WTC11 (cell line): ENCODE measurements around the gene CNR2.

Source experiments
- ELF4 ChIP-seq: sonication (generic); formaldehyde crosslinking; IDR thresholded peaks from 2 replicates; pipeline ENCODE4 v1.8.1; 2022; ENCODE audit warnings: low read depth, mild to moderate bottlenecking, moderate library complexity, missing genetic modification reagents
- RELA ChIP-seq: sonication (generic); formaldehyde crosslinking; IDR thresholded peaks from 2 replicates; pipeline ENCODE4 v1.8.1; 2022; ENCODE audit warnings: missing genetic modification reagents, mild to moderate bottlenecking, borderline replicate concordance
- SMAD4 ChIP-seq: sonication (generic); formaldehyde crosslinking; IDR thresholded peaks from 2 replicates; pipeline ENCODE4 v1.8.0; 2022; ENCODE audit warnings: mild to moderate bottlenecking, missing genetic modification reagents
- SP1 ChIP-seq: sonication (generic); formaldehyde crosslinking; conservative IDR thresholded peaks from 2 replicates; pipeline ENCODE4 v1.8.1; 2022; ENCODE audit warnings: missing genetic modification reagents
- TCF7 ChIP-seq: sonication (generic); formaldehyde crosslinking; IDR thresholded peaks from 2 replicates; pipeline ENCODE4 v1.8.0; 2022; ENCODE audit warnings: mild to moderate bottlenecking, low read depth, missing genetic modification reagents, moderate library complexity
- ZBTB21 ChIP-seq: sonication (generic); formaldehyde crosslinking; IDR thresholded peaks from 2 replicates; pipeline ENCODE4 v1.8.1; 2023; ENCODE audit warnings: mild to moderate bottlenecking, missing genetic modification reagents, borderline replicate concordance
- ZNF423 ChIP-seq: fragments of 250-450 bp; sonication (Bioruptor Pico); IDR thresholded peaks from 2 replicates; pipeline ENCODE4 v2.1.2; 2022; ENCODE audit warnings: mild to moderate bottlenecking, moderate library complexity
- TF ChIP-seq, protein P1 (sequence below): sonication (generic); formaldehyde crosslinking; IDR thresholded peaks from 2 replicates; pipeline ENCODE4 v1.8.0; 2022; ENCODE audit warnings: mild to moderate bottlenecking, missing genetic modification reagents
- TF ChIP-seq, protein P2 (sequence below): sonication (generic); formaldehyde crosslinking; IDR thresholded peaks from 2 replicates; pipeline ENCODE4 v1.8.0; 2023; ENCODE audit warnings: mild to moderate bottlenecking, missing genetic modification reagents
- TF ChIP-seq, protein P3 (sequence below): fragments of 200-600 bp; IDR thresholded peaks from 2 replicates; pipeline ENCODE4 v1.8.0; 2022; ENCODE audit warnings: antibody characterized with exemption
- TF ChIP-seq, protein P4 (sequence below): sonication (generic); formaldehyde crosslinking; IDR thresholded peaks from 2 replicates; pipeline ENCODE4 v1.8.0; 2023; ENCODE audit warnings: missing genetic modification reagents, mild to moderate bottlenecking, borderline replicate concordance
- TF ChIP-seq, protein P5 (sequence below): sonication (generic); formaldehyde crosslinking; IDR thresholded peaks from 2 replicates; pipeline ENCODE4 v1.8.1; 2023; ENCODE audit warnings: mild to moderate bottlenecking, missing genetic modification reagents, moderate library complexity
- TF ChIP-seq, protein P6 (sequence below): sonication (generic); formaldehyde crosslinking; IDR thresholded peaks from 2 replicates; pipeline ENCODE4 v1.8.1; 2023; ENCODE audit warnings: mild to moderate bottlenecking, moderate library complexity, missing genetic modification reagents

DNA sequence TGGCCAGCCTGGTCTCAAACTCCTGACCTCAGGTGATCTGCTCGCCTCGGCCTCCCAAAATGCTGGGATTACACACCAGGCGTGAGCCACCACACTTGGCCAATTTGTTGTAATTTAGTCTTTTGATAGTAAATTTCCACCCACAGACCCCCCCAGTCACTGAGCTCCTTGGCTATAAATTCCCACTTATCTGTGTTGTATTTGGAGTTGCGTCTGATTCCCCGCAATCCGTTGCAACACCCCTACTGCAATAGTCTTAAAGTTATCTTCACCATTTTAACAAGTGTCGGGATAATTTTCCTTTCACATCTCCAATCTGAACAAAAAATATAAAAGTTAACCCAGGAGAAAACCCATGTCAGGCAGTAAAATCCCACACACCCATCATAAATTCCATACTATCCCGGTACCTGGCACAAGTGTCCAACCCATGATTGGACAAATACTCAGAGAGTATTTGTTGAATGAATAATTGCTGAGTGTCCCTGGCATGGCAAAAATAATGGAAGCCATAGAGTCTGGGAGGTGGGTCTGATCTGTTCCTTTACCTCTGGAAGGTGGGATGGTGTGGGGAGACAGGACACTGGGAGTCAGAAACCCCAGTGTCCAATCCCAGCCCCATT lies 9.3 kb upstream of the CNR2 start:
- TF ChIP-seq, protein P1, sequence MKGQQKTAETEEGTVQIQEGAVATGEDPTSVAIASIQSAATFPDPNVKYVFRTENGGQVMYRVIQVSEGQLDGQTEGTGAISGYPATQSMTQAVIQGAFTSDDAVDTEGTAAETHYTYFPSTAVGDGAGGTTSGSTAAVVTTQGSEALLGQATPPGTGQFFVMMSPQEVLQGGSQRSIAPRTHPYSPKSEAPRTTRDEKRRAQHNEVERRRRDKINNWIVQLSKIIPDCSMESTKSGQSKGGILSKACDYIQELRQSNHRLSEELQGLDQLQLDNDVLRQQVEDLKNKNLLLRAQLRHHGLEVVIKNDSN (CRISPR knock-in tag), result no peak
- TF ChIP-seq, protein P2, sequence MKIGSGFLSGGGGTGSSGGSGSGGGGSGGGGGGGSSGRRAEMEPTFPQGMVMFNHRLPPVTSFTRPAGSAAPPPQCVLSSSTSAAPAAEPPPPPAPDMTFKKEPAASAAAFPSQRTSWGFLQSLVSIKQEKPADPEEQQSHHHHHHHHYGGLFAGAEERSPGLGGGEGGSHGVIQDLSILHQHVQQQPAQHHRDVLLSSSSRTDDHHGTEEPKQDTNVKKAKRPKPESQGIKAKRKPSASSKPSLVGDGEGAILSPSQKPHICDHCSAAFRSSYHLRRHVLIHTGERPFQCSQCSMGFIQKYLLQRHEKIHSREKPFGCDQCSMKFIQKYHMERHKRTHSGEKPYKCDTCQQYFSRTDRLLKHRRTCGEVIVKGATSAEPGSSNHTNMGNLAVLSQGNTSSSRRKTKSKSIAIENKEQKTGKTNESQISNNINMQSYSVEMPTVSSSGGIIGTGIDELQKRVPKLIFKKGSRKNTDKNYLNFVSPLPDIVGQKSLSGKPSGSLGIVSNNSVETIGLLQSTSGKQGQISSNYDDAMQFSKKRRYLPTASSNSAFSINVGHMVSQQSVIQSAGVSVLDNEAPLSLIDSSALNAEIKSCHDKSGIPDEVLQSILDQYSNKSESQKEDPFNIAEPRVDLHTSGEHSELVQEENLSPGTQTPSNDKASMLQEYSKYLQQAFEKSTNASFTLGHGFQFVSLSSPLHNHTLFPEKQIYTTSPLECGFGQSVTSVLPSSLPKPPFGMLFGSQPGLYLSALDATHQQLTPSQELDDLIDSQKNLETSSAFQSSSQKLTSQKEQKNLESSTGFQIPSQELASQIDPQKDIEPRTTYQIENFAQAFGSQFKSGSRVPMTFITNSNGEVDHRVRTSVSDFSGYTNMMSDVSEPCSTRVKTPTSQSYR (CRISPR knock-in tag), result no peak
- TF ChIP-seq, protein P3, sequence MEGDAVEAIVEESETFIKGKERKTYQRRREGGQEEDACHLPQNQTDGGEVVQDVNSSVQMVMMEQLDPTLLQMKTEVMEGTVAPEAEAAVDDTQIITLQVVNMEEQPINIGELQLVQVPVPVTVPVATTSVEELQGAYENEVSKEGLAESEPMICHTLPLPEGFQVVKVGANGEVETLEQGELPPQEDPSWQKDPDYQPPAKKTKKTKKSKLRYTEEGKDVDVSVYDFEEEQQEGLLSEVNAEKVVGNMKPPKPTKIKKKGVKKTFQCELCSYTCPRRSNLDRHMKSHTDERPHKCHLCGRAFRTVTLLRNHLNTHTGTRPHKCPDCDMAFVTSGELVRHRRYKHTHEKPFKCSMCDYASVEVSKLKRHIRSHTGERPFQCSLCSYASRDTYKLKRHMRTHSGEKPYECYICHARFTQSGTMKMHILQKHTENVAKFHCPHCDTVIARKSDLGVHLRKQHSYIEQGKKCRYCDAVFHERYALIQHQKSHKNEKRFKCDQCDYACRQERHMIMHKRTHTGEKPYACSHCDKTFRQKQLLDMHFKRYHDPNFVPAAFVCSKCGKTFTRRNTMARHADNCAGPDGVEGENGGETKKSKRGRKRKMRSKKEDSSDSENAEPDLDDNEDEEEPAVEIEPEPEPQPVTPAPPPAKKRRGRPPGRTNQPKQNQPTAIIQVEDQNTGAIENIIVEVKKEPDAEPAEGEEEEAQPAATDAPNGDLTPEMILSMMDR, result no peak
- TF ChIP-seq TCF7 (CRISPR knock-in tag), result no peak
- no peak for TF ChIP-seq SMAD4
- no peak for TF ChIP-seq SP1 (CRISPR knock-in tag)
- TF ChIP-seq ZBTB21 (CRISPR knock-in tag), result no peak
- TF ChIP-seq, protein P4, sequence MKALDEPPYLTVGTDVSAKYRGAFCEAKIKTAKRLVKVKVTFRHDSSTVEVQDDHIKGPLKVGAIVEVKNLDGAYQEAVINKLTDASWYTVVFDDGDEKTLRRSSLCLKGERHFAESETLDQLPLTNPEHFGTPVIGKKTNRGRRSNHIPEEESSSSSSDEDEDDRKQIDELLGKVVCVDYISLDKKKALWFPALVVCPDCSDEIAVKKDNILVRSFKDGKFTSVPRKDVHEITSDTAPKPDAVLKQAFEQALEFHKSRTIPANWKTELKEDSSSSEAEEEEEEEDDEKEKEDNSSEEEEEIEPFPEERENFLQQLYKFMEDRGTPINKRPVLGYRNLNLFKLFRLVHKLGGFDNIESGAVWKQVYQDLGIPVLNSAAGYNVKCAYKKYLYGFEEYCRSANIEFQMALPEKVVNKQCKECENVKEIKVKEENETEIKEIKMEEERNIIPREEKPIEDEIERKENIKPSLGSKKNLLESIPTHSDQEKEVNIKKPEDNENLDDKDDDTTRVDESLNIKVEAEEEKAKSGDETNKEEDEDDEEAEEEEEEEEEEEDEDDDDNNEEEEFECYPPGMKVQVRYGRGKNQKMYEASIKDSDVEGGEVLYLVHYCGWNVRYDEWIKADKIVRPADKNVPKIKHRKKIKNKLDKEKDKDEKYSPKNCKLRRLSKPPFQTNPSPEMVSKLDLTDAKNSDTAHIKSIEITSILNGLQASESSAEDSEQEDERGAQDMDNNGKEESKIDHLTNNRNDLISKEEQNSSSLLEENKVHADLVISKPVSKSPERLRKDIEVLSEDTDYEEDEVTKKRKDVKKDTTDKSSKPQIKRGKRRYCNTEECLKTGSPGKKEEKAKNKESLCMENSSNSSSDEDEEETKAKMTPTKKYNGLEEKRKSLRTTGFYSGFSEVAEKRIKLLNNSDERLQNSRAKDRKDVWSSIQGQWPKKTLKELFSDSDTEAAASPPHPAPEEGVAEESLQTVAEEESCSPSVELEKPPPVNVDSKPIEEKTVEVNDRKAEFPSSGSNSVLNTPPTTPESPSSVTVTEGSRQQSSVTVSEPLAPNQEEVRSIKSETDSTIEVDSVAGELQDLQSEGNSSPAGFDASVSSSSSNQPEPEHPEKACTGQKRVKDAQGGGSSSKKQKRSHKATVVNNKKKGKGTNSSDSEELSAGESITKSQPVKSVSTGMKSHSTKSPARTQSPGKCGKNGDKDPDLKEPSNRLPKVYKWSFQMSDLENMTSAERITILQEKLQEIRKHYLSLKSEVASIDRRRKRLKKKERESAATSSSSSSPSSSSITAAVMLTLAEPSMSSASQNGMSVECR (CRISPR knock-in tag), result no peak
- no peak for TF ChIP-seq RELA
- TF ChIP-seq, protein P5, sequence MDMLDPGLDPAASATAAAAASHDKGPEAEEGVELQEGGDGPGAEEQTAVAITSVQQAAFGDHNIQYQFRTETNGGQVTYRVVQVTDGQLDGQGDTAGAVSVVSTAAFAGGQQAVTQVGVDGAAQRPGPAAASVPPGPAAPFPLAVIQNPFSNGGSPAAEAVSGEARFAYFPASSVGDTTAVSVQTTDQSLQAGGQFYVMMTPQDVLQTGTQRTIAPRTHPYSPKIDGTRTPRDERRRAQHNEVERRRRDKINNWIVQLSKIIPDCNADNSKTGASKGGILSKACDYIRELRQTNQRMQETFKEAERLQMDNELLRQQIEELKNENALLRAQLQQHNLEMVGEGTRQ (CRISPR knock-in tag), result no peak
- TF ChIP-seq, protein P6, sequence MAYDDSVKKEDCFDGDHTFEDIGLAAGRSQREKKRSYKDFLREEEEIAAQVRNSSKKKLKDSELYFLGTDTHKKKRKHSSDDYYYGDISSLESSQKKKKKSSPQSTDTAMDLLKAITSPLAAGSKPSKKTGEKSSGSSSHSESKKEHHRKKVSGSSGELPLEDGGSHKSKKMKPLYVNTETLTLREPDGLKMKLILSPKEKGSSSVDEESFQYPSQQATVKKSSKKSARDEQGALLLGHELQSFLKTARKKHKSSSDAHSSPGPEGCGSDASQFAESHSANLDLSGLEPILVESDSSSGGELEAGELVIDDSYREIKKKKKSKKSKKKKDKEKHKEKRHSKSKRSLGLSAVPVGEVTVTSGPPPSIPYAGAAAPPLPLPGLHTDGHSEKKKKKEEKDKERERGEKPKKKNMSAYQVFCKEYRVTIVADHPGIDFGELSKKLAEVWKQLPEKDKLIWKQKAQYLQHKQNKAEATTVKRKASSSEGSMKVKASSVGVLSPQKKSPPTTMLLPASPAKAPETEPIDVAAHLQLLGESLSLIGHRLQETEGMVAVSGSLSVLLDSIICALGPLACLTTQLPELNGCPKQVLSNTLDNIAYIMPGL (CRISPR knock-in tag), result no peak
- no peak for TF ChIP-seq ELF4 (CRISPR knock-in tag)
- TF ChIP-seq ZNF423, result no peak
